Measurements from ENCODE around the gene RHOF. TPM values are rescaled to one million over a fixed set of nuclear protein-coding genes. Genes with fewer than 3 reads are reported as not detected.

The RHOF gene
- total and polyA plus RNA-seq, 2 of the 13 experiments (the other 11 are each of a cell fraction or from before 2014, with no cell fraction given) = 14.6 to 32.2 TPM

DNA sequence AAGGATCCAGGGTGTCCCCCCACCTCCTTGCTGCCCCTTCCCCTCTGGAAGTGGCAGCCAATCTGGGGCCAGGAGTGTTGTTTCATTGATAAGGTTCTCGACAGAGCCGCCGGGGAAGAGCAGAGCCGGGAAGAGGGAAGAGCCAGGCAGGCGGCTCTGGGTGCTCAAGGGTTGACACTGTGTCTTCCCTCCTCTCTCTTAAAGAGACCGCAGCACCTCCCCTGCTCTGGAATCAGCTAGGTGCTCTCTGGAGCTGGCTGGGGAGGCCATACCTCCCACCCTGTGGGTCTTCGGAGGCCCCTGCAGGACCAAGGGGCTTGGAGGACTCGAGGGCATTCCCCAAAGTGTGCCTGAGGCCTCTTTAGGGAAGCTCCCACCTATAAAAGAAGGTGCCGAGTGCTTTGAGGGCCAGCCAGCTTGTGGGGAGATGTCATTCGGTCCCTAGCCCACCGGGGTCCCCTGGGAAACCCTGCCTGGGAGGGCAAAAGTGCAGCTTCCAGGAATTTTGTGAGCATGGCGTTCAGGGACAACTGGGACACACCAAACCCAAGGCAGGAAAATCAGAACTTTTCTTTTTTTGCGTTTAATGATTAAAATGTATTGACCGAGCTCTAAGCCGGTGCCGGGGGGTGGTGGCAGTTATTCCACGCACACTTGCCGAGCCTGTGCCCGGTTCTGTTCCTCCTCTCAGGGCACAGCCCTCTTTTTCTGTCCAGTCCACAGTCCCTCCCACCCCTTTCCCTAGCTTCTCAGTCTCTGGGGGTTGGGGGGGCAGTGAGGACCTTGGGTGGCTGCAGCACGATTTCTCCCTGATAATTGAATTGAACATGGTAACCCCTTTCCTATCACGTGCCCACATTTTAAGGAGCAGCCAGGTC, 13.3 kb upstream of the RHOF start:
- H3K4me1 ChIP-seq (ENCODE audit: insufficient read depth, low read length) = peaks cover 35% of the 10 kb centered on the region
- H3K9me3 ChIP-seq (ENCODE audit: low read length) = no peaks in the 10 kb centered on the region
- WGBS (ENCODE audit: low lambda C conversion rate) = 67% methylated on average over 16 of the region's 21 CpGs
- no peaks in the 10 kb centered on the region; a peak in 1 of 5 replicates for H3K27me3 ChIP-seq (ENCODE audit: control insufficient read depth in 1 of 2, insufficient read depth in 2 of 2, low read length in 2 of 2)
- in situ Hi-C loops (cut with HindIII; ENCODE audit: extremely low pct_ligation_motif_present, low pct_unique_long_range_greater_than_20kb) (no loop called here), intact Hi-C loops (cut with micrococcal nuclease; ENCODE audit: unreplicated experiment) (no loop called here)
- no TSS peak for BruUV-seq (replicated peaks)
- H2AFZ ChIP-seq (ENCODE audit: low read length) = no peak overlapping the region
- TF ChIP-seq ZNF263 (CRISPR knock-in tag; IDR thresholded peaks at IDR 0.05) = 0 out of 2 replicates have a peak, but pooled peaks have one; percentile 14
- TF ChIP-seq KAT7 (CRISPR knock-in tag; IDR thresholded peaks at IDR 0.05; ENCODE audit: borderline replicate concordance) = no peak
- TF ChIP-seq ZFP91 (CRISPR knock-in tag; IDR thresholded peaks at IDR 0.05; ENCODE audit: borderline replicate concordance) = peak; percentile 98
- TF ChIP-seq ZBTB33 (CRISPR knock-in tag; IDR thresholded peaks at IDR 0.05) = 0 out of 2 replicates have a peak, but pooled peaks have one; percentile 4
- 0 out of 2 replicates have a peak, but pooled peaks have one; percentile 11 for TF ChIP-seq SIN3A (IDR thresholded peaks at IDR 0.05; ENCODE audit: borderline replicate concordance, low read depth, low read length)
- peak; percentile 16 for TF ChIP-seq ZNF781 (CRISPR knock-in tag; IDR thresholded peaks at IDR 0.05; ENCODE audit: borderline replicate concordance, not compliant biosample characterization)
- no peak for TF ChIP-seq ZNF644 (CRISPR knock-in tag; IDR thresholded peaks at IDR 0.05; ENCODE audit: low read depth)
- H3K36me3 ChIP-seq (replicated peaks in 1 of 2; ENCODE audit: control insufficient read depth in 1 of 2, insufficient read depth in 2 of 2, low read length in 2 of 2) = peaks cover 12 to 16% of the 10 kb centered on the region in 2 experiments; a peak in 3 of 5 replicates
- peak overlapping the region; percentile 100 for H3K4me2 ChIP-seq (ENCODE audit: low read depth, low read length)
- peak overlapping the region; percentile 98 for H3K9ac ChIP-seq (ENCODE audit: insufficient read depth, low read depth, low read length)
- CTCF ChIA-PET (ENCODE audit: low intra/inter-chr PET ratio, low total read pairs) = no interaction called here
- 0 out of 2 replicates have a peak, but pooled peaks cover 8% of the 10 kb centered on the region for H4K20me1 ChIP-seq (ENCODE audit: insufficient read depth, low read length)
- POLR2A ChIA-PET = interaction anchor here (0.7 to 14.5 kb wide), 6 partner anchors 9 to 210 kb away, joined by 3 to 393 read pairs (median 4); partner anchors contain the start of genes HPD, PSMD9, RHOF and SETD1B
- ATAC-seq (peak; percentile 6; the same call in 2 of the 3 replicates), DNase-seq (ENCODE audit: low spot score) (no peak), FAIRE-seq (no peak)
- peaks cover 44% of the 10 kb centered on the region for H3K79me2 ChIP-seq (ENCODE audit: insufficient read depth, low read length)
- H3K27ac ChIP-seq (ENCODE audit: extremely low read length, insufficient read depth, low read length) = peak overlapping the region; percentile 40
- peak overlapping the region; percentile 71 to 88 (median 79); a peak in 5 of 6 replicates for H3K4me3 ChIP-seq (replicated peaks in 1 of 3; ENCODE audit: insufficient read depth in 1 of 3, low read depth in 2 of 3, low read length in 3 of 3)

Data from HepG2 (cell line).